PC-3 (cell line): ENCODE data around the gene USP4. TPM values are rescaled to one million over a fixed set of nuclear protein-coding genes. Genes with fewer than 3 reads are reported as not detected.
"Not testable (repeated sequence)": the region's sequence is repeated elsewhere in the genome, so short reads cannot be mapped to it uniquely, and the experiment has no call there.

ENCODE experiments used
- ATAC-seq: fragments of 200-7000 bp; cut with Tn5 transposase; 2 replicates; pipeline ENCODE4 v1.9.1; 2020; ENCODE audit warnings: mild to moderate bottlenecking, moderate library complexity
- BruUV-seq: library from RNA; stranded (reverse); fragments of 400-500 nt; replicated peaks from 2 replicates; lab custom pipeline; 2021; lab: Mats Ljungman, UMichigan
- CTCF ChIA-PET: fragments of 300-600 bp; sonication (Branson Sonifier 250); formaldehyde crosslinking; loops from one replicate; lab custom pipeline; 2022; ENCODE audit warnings: antibody characterized with exemption; lab: Charles Lee
- POLR2A ChIA-PET: fragments of 300-600 bp; sonication (Branson Sonifier 250); formaldehyde crosslinking; loops from one replicate; lab custom pipeline; 2022; ENCODE audit warnings: antibody characterized with exemption; ENCODE audit not compliant: unreplicated experiment; lab: Charles Lee
- DNase-seq: peaks from one replicate; pipeline ENCODE4 v3.0.0-alpha.2; 2015
- H2AFZ ChIP-seq: fragments of 300-600 bp; sonication (generic); 2 replicates; pipeline ENCODE4 v1.6.0; 2016; ENCODE audit warnings: antibody characterized with exemption, low read length
- H3F3A ChIP-seq: fragments of 300-600 bp; sonication (generic); one replicate; pipeline ENCODE4 v1.6.0; 2017; ENCODE audit warnings: antibody characterized with exemption, low read length, control low read depth, mild to moderate bottlenecking; ENCODE audit not compliant: unreplicated experiment
- H3K27ac ChIP-seq: fragments of 300-600 bp; sonication (generic); 2 replicates; pipeline ENCODE4 v1.5.1; 2016; ENCODE audit warnings: mild to moderate bottlenecking, low read length
- H3K27me3 ChIP-seq: fragments of 300-600 bp; sonication (generic); 2 replicates; pipeline ENCODE4 v1.6.1; 2016; ENCODE audit warnings: low read length, mixed read lengths
- H3K36me3 ChIP-seq: fragments of 300-600 bp; sonication (generic); 2 replicates; pipeline ENCODE4 v1.6.1; 2016; ENCODE audit warnings: low read depth, mixed run types, low read length, mixed read lengths
- H3K4me1 ChIP-seq: fragments of 300-600 bp; sonication (generic); 2 replicates; pipeline ENCODE4 v1.5.1; 2016; ENCODE audit warnings: low read length; ENCODE audit not compliant: insufficient read depth
- H3K4me2 ChIP-seq: fragments of 300-600 bp; sonication (generic); 2 replicates; pipeline ENCODE4 v1.6.0; 2016; ENCODE audit warnings: low read length
- H3K4me3 ChIP-seq: fragments of 300-600 bp; sonication (generic); 2 replicates; pipeline ENCODE4 v1.5.1; 2016; ENCODE audit warnings: mild to moderate bottlenecking, low read length, mixed read lengths
- H3K79me2 ChIP-seq: fragments of 300-600 bp; sonication (generic); 2 replicates; pipeline ENCODE4 v1.6.1; 2017; ENCODE audit warnings: low read length, mixed read lengths
- H3K9ac ChIP-seq: fragments of 300-600 bp; sonication (generic); 2 replicates; pipeline ENCODE4 v1.6.0; 2016; ENCODE audit warnings: mild to moderate bottlenecking, low read length
- H3K9me2 ChIP-seq: fragments of 300-600 bp; sonication (generic); replicated peaks from 2 replicates; pipeline ENCODE4 v1.6.1; 2016; ENCODE audit warnings: mixed run types, low read length, mixed read lengths
- H3K9me3 ChIP-seq: fragments of 300-600 bp; sonication (generic); 2 replicates; pipeline ENCODE4 v1.6.1; 2016; ENCODE audit warnings: low read length, mixed read lengths
- H4K20me1 ChIP-seq: fragments of 300-600 bp; sonication (generic); 2 replicates; pipeline ENCODE4 v1.6.1; 2016; ENCODE audit warnings: low read length, mixed read lengths
- CTCF ChIP-seq: fragments of 300-600 bp; sonication (generic); conservative IDR thresholded peaks from 2 replicates; pipeline ENCODE4 v1.5.1; 2017; ENCODE audit warnings: antibody characterized with exemption, low read depth, mild to moderate bottlenecking, low read length
- EZH2 ChIP-seq: fragments of 300-600 bp; sonication (generic); IDR thresholded peaks from one replicate; pipeline ENCODE4 v1.6.1; 2017; ENCODE audit warnings: antibody characterized with exemption, mild to moderate bottlenecking, low read length; ENCODE audit not compliant: unreplicated experiment
- EZH2phosphoT487 ChIP-seq: fragments of 300-600 bp; sonication (generic); IDR thresholded peaks from 2 replicates; pipeline ENCODE4 v1.6.1; 2018; ENCODE audit warnings: mild to moderate bottlenecking, antibody characterized with exemption, low read length, borderline replicate concordance
- intact Hi-C: fragments of 100-400 bp; cut with micrococcal nuclease; formaldehyde crosslinking; loops from 2 replicates; pipeline ENCODE4 v1.9.0; 2023
- total RNA-seq: library from RNA; depleted of rRNA; stranded (reverse); fragments of >200 nt; gene quantifications from 2 replicates; pipeline ENCODE4 v1.2.3, GENCODE V29; 2014

Gene USP4
- total RNA-seq, 1 experiment from 2014 or later = 19.9 TPM

GRCh38 chr3:49358217-49358883 is 18.5 kb upstream of the USP4 start, which contains the start of gene GPX1:
Gene GPX1 (minus strand): TSS chr3:49358353. CDS start chr3:49358278, 75 bp downstream.
- CTCF ChIA-PET = interaction anchor here (0.8 kb wide), 1 partner anchor 91 kb away, joined by 3 read pairs; no protein-coding TSS in a partner anchor

GRCh38 chr3:49357443-49358216 is 17.8 kb upstream of the USP4 start:
- CTCF ChIA-PET, H3K9me3 ChIP-seq, H3F3A ChIP-seq, H4K20me1 ChIP-seq, H3K27me3 ChIP-seq, H3K9me2 ChIP-seq: not testable (repeated sequence)
- Histone ChIP-seq H3K9ac (peak overlapping the region; percentile 89), H3K4me2 (peak overlapping the region; percentile 79), H3K79me2 (peaks cover 29% of the 10 kb centered on the region), H3K4me1 (peaks cover 27% of the 10 kb centered on the region), H3K36me3 (peaks cover 37% of the 10 kb centered on the region), H2AFZ (peak overlapping the region; percentile 60), H3K4me3 (peak overlapping the region; percentile 87), H3K27ac (peak overlapping the region; percentile 90)
- POLR2A ChIA-PET = interaction anchor here (0.5 to 1.7 kb wide), 4 partner anchors 18 to 113 kb away, joined by 3 to 9 read pairs (median 5); partner anchors contain the start of gene USP4
- intact Hi-C loops = loop anchor here (2.0 kb wide), 1 partner anchor 17 kb away; the partner anchor contains the start of gene USP4
- ATAC-seq = peak; percentile 30
- TSS peak; percentile 77 for BruUV-seq
- DNase-seq = peak; percentile 77

More at GRCh38 chr3:49358217-49358883, 18.5 kb upstream of the USP4 start, which contains the start of gene GPX1:
- peak within 1 kb of the TSS; percentile 79 for H3K4me2 ChIP-seq
- H3K9me2 ChIP-seq = no peaks in the 10 kb centered on the region
- H3K4me3 ChIP-seq = peak within 1 kb of the TSS; percentile 87
- no peak for TF ChIP-seq EZH2
- no peak for TF ChIP-seq CTCF
- TF ChIP-seq EZH2phosphoT487 = peak; percentile 68
- peaks cover 32% of the 10 kb centered on the region for H3K79me2 ChIP-seq
- POLR2A ChIA-PET = interaction anchor here (0.6 to 1.7 kb wide), 2 partner anchors 19 to 53 kb away, joined by 3 to 9 read pairs; partner anchors contain the start of genes RHOA and USP4
- peak within 1 kb of the TSS; percentile 90 for H3K27ac ChIP-seq
- no peaks in the 10 kb centered on the region for H3K27me3 ChIP-seq
- no peaks in the 10 kb centered on the region for H3K9me3 ChIP-seq
- peaks cover 37% of the 10 kb centered on the region for H3K36me3 ChIP-seq
- H3K4me1 ChIP-seq = peaks cover 25% of the 10 kb centered on the region
- BruUV-seq = TSS peak; percentile 78
- H2AFZ ChIP-seq = peak within 1 kb of the TSS; percentile 81
- no peaks in the 10 kb centered on the region for H4K20me1 ChIP-seq
- peak within 1 kb of the TSS; percentile 89 for H3K9ac ChIP-seq
- intact Hi-C loops = loop anchor here (2.0 kb wide), 1 partner anchor 18 kb away; the partner anchor contains the start of gene USP4
- DNase-seq (peak; percentile 98), ATAC-seq (peak; percentile 87)
- H3F3A ChIP-seq = peaks cover 10% of the 10 kb centered on the region

DNA sequence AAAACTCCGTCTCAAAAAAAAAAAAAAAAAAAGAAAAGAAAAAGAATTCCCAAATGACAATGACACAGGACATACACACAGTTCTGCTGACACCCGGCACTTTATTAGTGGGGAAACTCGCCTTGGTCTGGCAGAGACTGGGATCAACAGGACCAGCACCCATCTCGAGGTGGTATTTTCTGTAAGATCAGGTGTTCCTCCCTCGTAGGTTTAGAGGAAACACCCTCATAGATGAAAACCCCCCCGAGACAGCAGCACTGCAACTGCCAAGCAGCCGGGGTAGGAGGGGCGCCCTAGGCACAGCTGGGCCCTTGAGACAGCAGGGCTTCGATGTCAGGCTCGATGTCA is 17.2 kb upstream of the USP4 start:
- H3K9me2 ChIP-seq, BruUV-seq, intact Hi-C loops, ATAC-seq, CTCF ChIA-PET, H3K27me3 ChIP-seq, H4K20me1 ChIP-seq, H3K9me3 ChIP-seq, DNase-seq, H2AFZ ChIP-seq: not testable (repeated sequence)
- peak overlapping the region; percentile 87 for H3K4me3 ChIP-seq
- peaks cover 12% of the 10 kb centered on the region for H3F3A ChIP-seq
- H3K27ac ChIP-seq = peak overlapping the region; percentile 90
- H3K9ac ChIP-seq = peak overlapping the region; percentile 89
- peak overlapping the region; percentile 79 for H3K4me2 ChIP-seq
- peaks cover 25% of the 10 kb centered on the region for H3K79me2 ChIP-seq
- H3K36me3 ChIP-seq = peaks cover 31% of the 10 kb centered on the region
- POLR2A ChIA-PET = interaction anchor here (0.5 to 1.7 kb wide), 3 partner anchors 17 to 112 kb away, joined by 3 to 9 read pairs (median 4); partner anchors contain the start of gene USP4
- H3K4me1 ChIP-seq = peaks cover 33% of the 10 kb centered on the region
